Activated CD8-positive, alpha-beta T cell treated with anti-CD3 and anti-CD28 coated beads for 36 hours (primary cell): ENCODE measurements around the gene UBE2G2. TPM values are rescaled to one million over a fixed set of nuclear protein-coding genes. Genes with fewer than 3 reads are reported as not detected.

Experiments
- ATAC-seq: fragments of 200-7000 bp; cut with Tn5 transposase; one replicate; pipeline ENCODE4 v1.10.0; 2021; ENCODE audit warnings: mild to moderate bottlenecking, moderate library complexity
- CTCF ChIA-PET: fragments of 350-600 bp; sonication (Branson Sonifier 250); formaldehyde crosslinking; loops from one replicate; lab custom pipeline; 2021; ENCODE audit warnings: antibody characterized with exemption; lab: Charles Lee
- POLR2A ChIA-PET: fragments of 350-600 bp; sonication (Branson Sonifier 250); formaldehyde crosslinking; loops from one replicate; lab custom pipeline; 2021; ENCODE audit warnings: antibody characterized with exemption; lab: Charles Lee
- DNase-seq: peaks from one replicate; pipeline ENCODE4 v3.0.0-alpha.2; 2020
- H3K27ac Mint-ChIP-seq: one replicate; pipeline ENCODE4 v1.8.0; 2021; ENCODE audit warnings: mild to moderate bottlenecking, mixed read lengths
- H3K27me3 Mint-ChIP-seq: one replicate; pipeline ENCODE4 v1.8.0; 2021; ENCODE audit warnings: mixed read lengths
- H3K36me3 Mint-ChIP-seq: one replicate; pipeline ENCODE4 v1.8.0; 2021; ENCODE audit warnings: low read depth, mixed read lengths
- H3K4me1 Mint-ChIP-seq: one replicate; pipeline ENCODE4 v1.8.0; 2021; ENCODE audit warnings: low read depth, mixed read lengths
- H3K4me3 Mint-ChIP-seq: one replicate; pipeline ENCODE4 v1.8.0; 2021; ENCODE audit warnings: mild to moderate bottlenecking, moderate library complexity, mixed read lengths
- H3K9me3 Mint-ChIP-seq: one replicate; pipeline ENCODE4 v1.8.0; 2021; ENCODE audit warnings: mixed read lengths
- CTCF ChIP-seq: fragments of 200-600 bp; IDR thresholded peaks from one replicate; pipeline ENCODE4 v1.8.0; 2022; ENCODE audit warnings: antibody characterized with exemption, mild to moderate bottlenecking
- intact Hi-C: fragments of 100-400 bp; cut with micrococcal nuclease; formaldehyde crosslinking; loops from one replicate; pipeline ENCODE4 v1.10.0; 2022
- total RNA-seq, 2 experiments: library from RNA; stranded (reverse); gene quantifications; one replicate each; pipeline ENCODE4 v1.2.3, GENCODE V29; 2021

The UBE2G2 gene
- total RNA-seq, 2 experiments from 2014 or later: 113 to 115 TPM

- H3K9me3 Mint-ChIP-seq: no peaks in the 10 kb centered on the region
- CTCF ChIA-PET: interaction anchor here (0.6 to 4.3 kb wide), 12 partner anchors 9 to 170 kb away, joined by 3 to 58 read pairs (median 10); partner anchors contain the start of gene PTTG1IP
- DNase-seq (no peak), ATAC-seq (peak; percentile 11)
- no peak for TF ChIP-seq CTCF
- POLR2A ChIA-PET: interaction anchor here (0.6 to 3.0 kb wide), 8 partner anchors 9 to 130 kb away, joined by 3 to 21 read pairs (median 6); partner anchors contain the start of gene PTTG1IP
- intact Hi-C loops: no loop called here
- H3K36me3 Mint-ChIP-seq: peaks cover 75% of the 10 kb centered on the region
- H3K4me3 Mint-ChIP-seq: peak overlapping the region; percentile 99
- H3K4me1 Mint-ChIP-seq: peaks cover 47% of the 10 kb centered on the region
- no peaks in the 10 kb centered on the region for H3K27me3 Mint-ChIP-seq
- H3K27ac Mint-ChIP-seq: peak overlapping the region; percentile 82
Measured at GRCh38 chr21:44802396-44803153, 955 bp upstream of the UBE2G2 start.

- Mint-ChIP-seq H3K4me1 (peaks cover 58% of the 10 kb centered on the region), H3K27me3 (no peaks in the 10 kb centered on the region), H3K4me3 (peak overlapping the region; percentile 99), H3K27ac (peak overlapping the region; percentile 95), H3K36me3 (peaks cover 75% of the 10 kb centered on the region), H3K9me3 (no peaks in the 10 kb centered on the region)
- DNase-seq (peak; percentile 26), ATAC-seq (peak; percentile 53)
- ChIA-PET POLR2A (interaction anchor here (0.6 to 3.0 kb wide), 10 partner anchors 9 to 136 kb away, joined by 3 to 16 read pairs (median 3); partner anchors contain the start of gene PTTG1IP), CTCF (interaction anchor here (0.8 to 4.3 kb wide), 33 partner anchors 8 to 329 kb away, joined by 3 to 58 read pairs (median 4); partner anchors contain the start of genes ITGB2 and PTTG1IP)
- TF ChIP-seq CTCF: peak; percentile 52
- intact Hi-C loops: loop anchor here (2.0 kb wide), 2 partner anchors 34 to 72 kb away; partner anchors contain the start of gene PTTG1IP
Measured at GRCh38 chr21:44800971-44801467, 601 bp downstream of the UBE2G2 start.

- Mint-ChIP-seq H3K36me3 (peaks cover 71% of the 10 kb centered on the region), H3K4me1 (peaks cover 65% of the 10 kb centered on the region), H3K4me3 (peak overlapping the region; percentile 99), H3K27me3 (no peaks in the 10 kb centered on the region), H3K9me3 (no peaks in the 10 kb centered on the region), H3K27ac (peak overlapping the region; percentile 95)
- DNase-seq: peak; percentile 28
- POLR2A ChIA-PET: interaction anchor here (0.6 to 3.0 kb wide), 5 partner anchors 10 to 75 kb away, joined by 3 to 16 read pairs (median 3); partner anchors contain the start of genes PTTG1IP and SUMO3
- intact Hi-C loops: loop anchor here (2.0 kb wide), 2 partner anchors 35 to 73 kb away; partner anchors contain the start of gene PTTG1IP
- CTCF ChIA-PET: interaction anchor here (0.7 to 4.3 kb wide), 28 partner anchors 11 to 336 kb away, joined by 3 to 58 read pairs (median 4); partner anchors contain the start of genes ITGB2 and PTTG1IP
- no peak for ATAC-seq
- peak; percentile 34 for TF ChIP-seq CTCF
Measured at GRCh38 chr21:44800103-44800502, 1.5 kb downstream of the UBE2G2 start.

GRCh38 chr21:44799646-44800045 lies 2.0 kb downstream of the UBE2G2 start:
- ChIA-PET POLR2A (interaction anchor here (0.6 to 3.0 kb wide), 5 partner anchors 11 to 127 kb away, joined by 3 to 16 read pairs (median 3); partner anchors contain the start of genes PTTG1IP and SUMO3), CTCF (interaction anchor here (0.7 to 4.3 kb wide), 17 partner anchors 10 to 337 kb away, joined by 3 to 58 read pairs (median 4); partner anchors contain the start of gene PTTG1IP)
- intact Hi-C loops: loop anchor here (2.0 kb wide), 2 partner anchors 35 to 73 kb away; partner anchors contain the start of gene PTTG1IP
- H3K36me3 Mint-ChIP-seq: peaks cover 67% of the 10 kb centered on the region
- no peak for TF ChIP-seq CTCF
- no peaks in the 10 kb centered on the region for H3K27me3 Mint-ChIP-seq
- H3K9me3 Mint-ChIP-seq: no peaks in the 10 kb centered on the region
- peak overlapping the region; percentile 99 for H3K4me3 Mint-ChIP-seq
- peak overlapping the region; percentile 6 for H3K27ac Mint-ChIP-seq
- ATAC-seq: no peak
- peaks cover 65% of the 10 kb centered on the region for H3K4me1 Mint-ChIP-seq
- no peak for DNase-seq
